Measurements from ENCODE around the gene STAT1.

STAT1 gene

DNA sequence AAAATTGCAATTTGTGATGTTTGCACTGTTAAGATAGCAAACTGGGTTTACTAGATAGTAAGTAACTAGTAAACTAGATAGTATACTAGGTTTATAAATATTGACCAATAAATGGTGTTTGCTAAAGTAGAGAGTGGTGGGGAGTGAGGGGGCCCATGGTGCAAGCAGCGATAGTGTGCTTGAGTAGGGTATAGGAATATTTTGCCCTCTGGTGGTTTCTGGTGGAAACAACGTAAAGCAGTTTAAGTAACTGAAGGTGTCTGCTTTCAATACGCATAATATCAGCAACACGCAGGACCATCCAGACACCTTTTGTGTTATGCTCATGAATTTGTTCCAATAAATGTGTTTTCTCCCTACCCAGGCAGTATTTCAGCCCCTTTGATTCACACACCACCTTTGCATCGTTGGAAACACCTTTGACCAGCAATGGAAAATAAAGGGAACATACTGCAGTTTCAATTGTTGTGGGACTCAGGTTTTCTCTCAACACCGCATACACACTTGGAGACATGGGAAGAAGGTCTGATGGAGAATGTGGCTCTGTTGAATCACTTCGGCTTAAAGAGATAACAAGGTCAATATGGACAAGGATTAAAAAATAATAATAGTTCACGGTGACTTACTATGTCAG lies 16.7 kb upstream of the STAT1 start:
- DNase-seq: no peak

DNA sequence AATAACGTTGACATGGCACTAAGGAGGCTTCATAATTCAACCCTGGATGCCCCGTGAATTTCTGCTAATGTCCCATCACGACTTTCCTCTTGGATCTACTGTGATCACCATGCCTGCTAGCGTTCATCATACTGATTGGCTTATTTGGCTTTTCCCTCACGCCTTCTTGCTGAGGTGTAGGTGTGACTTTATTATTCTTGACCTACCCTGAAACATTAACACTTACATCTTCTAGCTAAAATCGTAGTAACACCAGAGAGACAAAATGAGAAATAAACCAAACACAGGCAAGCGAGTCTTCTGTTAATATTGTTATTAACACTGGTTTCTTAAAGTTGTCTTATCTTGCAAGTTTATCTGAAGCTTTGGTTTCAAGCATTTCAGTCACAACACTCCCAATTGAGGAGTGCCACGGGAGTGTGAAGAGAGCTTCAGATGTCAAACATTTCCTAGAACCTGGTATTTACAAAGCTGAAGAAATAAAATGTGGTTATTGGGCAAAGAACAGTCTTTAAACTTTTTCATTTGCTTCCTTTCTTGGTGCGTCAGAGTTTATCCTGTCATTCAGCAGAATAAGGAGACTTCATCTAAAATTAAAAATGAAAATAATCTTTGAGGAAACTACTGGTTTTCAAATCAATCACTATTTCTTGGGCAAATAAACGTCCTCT lies 15.4 kb upstream of the STAT1 start:
- DNase-seq: no peak

DNA sequence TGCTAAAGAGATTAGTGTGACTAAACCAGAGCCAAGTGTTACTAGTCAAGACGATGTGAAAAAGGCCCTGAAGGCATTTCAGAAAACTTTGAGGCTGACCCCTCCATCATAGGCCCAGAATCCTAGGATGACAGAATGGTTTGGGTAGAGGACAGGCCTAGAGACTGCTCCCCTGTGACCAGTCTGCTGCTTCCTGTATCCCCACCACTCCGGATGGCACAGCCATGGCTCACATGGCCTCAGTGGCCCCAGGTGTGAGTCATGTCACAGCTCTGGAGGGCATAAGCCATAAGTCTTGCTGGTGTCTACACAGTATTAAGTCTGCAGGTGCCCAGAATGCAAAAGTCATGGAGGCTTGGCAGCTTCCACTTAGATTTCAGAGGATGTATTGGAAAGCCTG lies 12.4 kb upstream of the STAT1 start:
- peak; percentile 37 for DNase-seq

- no peak for DNase-seq
Observed at GRCh38 chr2:191025135-191025534, 11.2 kb upstream of the STAT1 start.

- no peak for DNase-seq
Observed at GRCh38 chr2:191023235-191023679, 9.3 kb upstream of the STAT1 start.

DNA sequence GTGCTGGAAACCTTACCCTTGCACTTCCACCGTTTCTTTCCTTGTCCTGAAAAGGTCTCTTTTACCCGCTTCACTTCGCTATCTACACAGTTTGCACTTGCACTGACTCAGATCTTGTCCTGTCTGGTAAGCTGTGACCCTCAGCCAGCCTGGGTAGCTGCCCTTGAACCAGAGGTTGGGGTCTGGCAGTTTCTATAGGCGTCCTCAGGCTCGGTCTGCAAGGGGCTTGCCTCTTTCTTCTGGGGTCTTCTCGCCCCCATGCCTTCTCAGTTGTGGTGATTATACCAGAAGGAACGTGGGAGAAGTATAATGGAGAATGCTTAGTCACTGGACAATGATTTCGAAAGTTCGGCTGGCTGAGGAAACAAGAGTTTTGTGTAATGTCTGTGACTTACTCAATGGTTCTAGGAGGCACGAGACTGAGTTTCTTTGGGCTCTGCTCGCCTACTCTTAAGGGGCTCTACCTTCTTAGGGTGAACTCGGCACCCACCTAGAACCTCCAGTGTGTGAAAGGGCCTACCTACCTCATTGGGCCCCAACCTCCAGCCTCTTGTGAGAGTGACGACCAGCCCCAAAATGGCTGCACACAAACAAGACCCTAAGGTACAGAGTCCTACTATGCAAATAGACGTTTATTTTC lies 6.9 kb upstream of the STAT1 start:
- no peak for DNase-seq

GRCh38 chr2:191020221-191020741 lies 6.3 kb upstream of the STAT1 start:
- peak; percentile 92 for DNase-seq

DNA sequence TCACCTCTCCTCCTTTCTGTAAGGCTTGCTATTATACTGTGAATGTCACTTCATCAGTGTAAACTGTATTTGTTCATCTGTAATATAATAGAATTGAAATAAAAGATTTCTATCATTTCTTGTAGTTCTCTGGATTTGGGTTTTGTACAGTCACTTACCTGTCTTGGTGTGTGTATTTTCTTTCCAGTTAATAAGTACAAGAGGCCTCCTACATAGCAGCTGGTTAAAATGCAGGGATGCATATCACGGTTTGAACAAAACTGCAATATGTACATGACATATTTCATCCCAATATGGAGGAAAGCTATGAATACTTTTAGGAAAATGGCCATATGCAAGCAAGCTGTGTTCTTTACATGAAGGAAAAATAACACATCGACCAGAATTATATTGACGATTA lies 5.4 kb upstream of the STAT1 start:
- DNase-seq: no peak

- DNase-seq: no peak
Observed at GRCh38 chr2:191018643-191019119, 4.7 kb upstream of the STAT1 start.

DNA sequence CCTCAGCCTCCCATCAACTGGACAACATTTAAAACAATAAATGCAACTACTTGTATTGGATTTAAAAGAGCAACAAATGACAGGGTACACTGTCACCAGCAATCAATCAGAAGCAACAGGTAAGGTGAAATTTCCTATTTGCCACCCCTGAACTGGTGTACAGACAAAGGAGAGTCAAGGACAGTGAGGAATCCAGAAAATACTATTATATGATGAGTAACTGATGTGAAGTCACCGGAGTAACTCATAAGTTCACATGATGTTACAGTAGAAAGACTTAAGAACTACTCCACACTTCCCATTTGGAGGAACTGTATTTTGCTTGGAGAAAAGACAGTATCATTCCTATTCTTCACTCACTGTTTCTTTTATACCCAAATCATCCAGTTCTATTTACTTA lies 4.1 kb upstream of the STAT1 start:
- no peak for DNase-seq

GRCh38 chr2:191015831-191016230 lies 1.9 kb upstream of the STAT1 start:
- no peak for DNase-seq

- no peak for DNase-seq
Observed at GRCh38 chr2:191015239-191015638, 1.3 kb upstream of the STAT1 start.

GRCh38 chr2:191014653-191015020 lies 666 bp upstream of the STAT1 start:
- DNase-seq: no peak

DNA sequence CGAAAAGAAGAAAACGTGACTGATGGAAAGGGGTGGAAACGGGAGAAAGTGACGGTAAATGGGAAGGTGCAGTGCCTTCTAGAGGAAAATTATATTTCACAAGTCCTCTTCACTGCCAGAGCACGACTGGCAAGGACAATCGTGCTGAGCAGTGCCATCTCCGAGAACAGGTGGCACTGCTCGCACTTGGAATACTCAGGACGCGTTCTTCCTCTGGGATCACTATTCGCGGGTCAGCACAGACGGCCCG lies 364 bp downstream of the STAT1 start:
- DNase-seq: no peak

DNA sequence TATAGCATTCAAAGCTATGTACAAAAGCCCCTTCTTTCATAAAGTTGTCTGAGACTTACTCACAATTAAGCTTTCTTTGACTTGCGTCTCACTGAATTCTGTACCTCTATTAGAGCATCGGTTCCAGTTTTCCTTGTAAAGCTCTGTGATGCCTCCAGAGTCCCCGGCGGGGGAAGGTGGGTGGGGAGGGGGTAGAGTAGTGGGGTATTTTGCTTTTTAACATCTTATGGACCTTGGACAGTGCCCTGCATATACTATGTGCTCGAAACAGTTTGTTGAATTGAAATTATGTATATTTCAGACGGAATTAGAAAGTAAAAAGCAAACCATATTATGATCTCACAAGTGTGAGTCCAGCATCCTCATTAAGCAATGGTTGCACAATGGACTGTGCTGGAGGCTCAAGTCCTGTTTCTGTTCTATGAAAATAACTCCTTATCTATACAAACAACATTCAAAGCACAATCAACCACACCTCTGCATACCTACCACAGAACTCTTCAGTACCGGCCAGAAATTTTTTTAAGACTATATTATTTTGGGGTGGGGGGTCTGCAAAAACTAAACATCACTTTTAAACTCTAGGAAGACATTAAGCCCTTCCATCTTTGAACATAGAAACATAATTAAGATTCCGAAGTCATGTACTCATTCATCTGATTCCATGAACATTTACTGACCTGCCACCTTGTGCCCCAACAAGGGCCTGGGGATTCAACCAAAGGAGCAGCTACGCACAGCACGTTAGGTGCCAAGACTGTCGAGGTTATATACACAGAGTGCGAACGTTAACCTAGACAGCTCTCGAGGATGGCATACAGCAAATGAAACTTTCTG lies 908 bp downstream of the STAT1 start:
- DNase-seq: no peak

- no peak for DNase-seq
Observed at GRCh38 chr2:191012346-191012745, 1.6 kb downstream of the STAT1 start.

- DNase-seq: no peak
Observed at GRCh38 chr2:191010887-191011885, 2.8 kb downstream of the STAT1 start.

DNA sequence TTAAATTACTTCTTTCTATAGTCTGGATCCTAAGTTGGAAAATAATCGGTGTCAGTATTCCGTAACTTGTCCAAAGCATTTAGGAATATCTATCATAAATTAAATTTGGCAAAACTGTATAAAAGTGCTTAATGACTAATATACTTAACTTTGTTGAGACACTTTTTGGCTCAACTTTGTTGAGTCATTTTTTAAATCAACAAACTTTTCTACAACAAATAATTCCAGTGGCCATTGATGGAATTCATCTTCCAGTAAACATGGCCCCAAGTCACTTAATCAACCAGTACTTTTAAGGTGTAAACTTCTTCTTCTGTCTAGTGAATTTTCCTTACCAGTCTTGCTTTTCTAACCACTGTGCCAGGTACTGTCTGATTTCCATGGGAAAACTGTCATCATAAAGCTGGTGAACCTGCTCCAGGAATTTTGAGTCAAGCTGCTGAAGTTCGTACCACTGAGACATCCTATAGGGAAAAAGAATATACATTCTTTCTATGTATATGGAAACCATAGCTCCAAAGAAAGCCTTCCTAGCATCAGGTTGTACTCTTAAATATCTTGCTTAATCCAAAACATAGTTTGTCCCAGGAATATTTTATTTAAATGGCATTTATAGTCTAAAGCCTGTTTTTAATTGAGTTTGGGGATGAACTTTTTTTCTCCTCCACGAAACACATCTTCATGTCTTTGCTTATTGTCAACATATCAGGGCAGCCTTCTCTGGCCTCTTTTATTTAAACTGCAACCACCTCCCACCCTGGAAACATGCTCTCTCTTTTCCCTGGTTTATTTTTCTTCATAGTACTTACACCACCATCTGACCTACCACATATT lies 4.2 kb downstream of the STAT1 start:
- no peak for DNase-seq

GRCh38 chr2:191008286-191008685 lies 5.7 kb downstream of the STAT1 start:
- no peak for DNase-seq

DNA sequence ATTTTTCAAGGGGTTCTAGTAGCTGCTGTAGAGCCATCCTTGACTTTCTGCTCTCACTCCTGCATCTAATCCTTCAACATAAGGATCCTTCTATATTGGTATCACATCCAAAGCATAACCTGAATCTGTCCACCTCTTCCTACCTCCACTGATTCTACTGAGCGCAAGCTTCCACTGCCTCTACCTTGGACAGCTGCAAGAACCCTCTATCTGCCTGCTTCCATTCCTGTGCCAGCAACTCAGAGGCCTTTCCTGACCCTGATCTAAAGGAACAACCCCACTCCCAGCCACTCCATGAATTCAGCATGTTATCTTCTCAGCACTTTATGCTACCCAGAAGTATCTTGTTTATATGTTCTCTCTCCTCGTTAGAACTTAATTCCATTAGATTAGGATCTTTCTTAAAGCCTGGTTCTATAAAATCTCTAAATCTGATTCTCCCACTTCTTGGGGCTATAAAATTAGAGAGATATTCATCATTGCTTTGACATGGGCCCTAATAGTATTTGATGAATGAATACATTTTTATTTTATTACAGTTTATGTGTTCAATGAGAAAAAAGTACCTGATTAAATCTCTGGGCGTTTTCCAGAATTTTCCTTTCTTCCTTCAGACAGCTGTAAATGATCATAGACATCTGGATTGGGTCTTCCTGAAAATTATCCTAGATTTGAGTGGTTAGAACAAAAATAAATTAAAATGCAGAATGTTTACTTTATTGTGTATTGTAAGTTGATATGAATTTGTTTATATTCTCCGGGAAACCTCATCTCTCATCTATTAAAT lies 6.8 kb downstream of the STAT1 start:
- no peak for DNase-seq
